ACHN (cell line): Measurements from ENCODE around the gene RIC1.
"Not testable (repeated sequence)": the region's sequence is repeated elsewhere in the genome, so short reads cannot be mapped to it uniquely, and the experiment has no call there.

Experiments
- DNase-seq: peaks from one replicate; pipeline ENCODE4 v3.0.0-alpha.2; 2015
- in situ Hi-C: cut with HindIII; loops from 2 replicates; pipeline ENCODE4 v1.10.0; 2017; ENCODE audit warnings: low sequenced_read_pairs, low pct_ligation_motif_present, low pct_unique_long_range_greater_than_20kb

RIC1 gene, protein sequence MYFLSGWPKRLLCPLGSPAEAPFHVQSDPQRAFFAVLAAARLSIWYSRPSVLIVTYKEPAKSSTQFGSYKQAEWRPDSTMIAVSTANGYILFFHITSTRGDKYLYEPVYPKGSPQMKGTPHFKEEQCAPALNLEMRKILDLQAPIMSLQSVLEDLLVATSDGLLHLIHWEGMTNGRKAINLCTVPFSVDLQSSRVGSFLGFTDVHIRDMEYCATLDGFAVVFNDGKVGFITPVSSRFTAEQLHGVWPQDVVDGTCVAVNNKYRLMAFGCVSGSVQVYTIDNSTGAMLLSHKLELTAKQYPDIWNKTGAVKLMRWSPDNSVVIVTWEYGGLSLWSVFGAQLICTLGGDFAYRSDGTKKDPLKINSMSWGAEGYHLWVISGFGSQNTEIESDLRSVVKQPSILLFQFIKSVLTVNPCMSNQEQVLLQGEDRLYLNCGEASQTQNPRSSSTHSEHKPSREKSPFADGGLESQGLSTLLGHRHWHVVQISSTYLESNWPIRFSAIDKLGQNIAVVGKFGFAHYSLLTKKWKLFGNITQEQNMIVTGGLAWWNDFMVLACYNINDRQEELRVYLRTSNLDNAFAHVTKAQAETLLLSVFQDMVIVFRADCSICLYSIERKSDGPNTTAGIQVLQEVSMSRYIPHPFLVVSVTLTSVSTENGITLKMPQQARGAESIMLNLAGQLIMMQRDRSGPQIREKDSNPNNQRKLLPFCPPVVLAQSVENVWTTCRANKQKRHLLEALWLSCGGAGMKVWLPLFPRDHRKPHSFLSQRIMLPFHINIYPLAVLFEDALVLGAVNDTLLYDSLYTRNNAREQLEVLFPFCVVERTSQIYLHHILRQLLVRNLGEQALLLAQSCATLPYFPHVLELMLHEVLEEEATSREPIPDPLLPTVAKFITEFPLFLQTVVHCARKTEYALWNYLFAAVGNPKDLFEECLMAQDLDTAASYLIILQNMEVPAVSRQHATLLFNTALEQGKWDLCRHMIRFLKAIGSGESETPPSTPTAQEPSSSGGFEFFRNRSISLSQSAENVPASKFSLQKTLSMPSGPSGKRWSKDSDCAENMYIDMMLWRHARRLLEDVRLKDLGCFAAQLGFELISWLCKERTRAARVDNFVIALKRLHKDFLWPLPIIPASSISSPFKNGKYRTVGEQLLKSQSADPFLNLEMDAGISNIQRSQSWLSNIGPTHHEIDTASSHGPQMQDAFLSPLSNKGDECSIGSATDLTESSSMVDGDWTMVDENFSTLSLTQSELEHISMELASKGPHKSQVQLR (N-terminal part only)

DNA sequence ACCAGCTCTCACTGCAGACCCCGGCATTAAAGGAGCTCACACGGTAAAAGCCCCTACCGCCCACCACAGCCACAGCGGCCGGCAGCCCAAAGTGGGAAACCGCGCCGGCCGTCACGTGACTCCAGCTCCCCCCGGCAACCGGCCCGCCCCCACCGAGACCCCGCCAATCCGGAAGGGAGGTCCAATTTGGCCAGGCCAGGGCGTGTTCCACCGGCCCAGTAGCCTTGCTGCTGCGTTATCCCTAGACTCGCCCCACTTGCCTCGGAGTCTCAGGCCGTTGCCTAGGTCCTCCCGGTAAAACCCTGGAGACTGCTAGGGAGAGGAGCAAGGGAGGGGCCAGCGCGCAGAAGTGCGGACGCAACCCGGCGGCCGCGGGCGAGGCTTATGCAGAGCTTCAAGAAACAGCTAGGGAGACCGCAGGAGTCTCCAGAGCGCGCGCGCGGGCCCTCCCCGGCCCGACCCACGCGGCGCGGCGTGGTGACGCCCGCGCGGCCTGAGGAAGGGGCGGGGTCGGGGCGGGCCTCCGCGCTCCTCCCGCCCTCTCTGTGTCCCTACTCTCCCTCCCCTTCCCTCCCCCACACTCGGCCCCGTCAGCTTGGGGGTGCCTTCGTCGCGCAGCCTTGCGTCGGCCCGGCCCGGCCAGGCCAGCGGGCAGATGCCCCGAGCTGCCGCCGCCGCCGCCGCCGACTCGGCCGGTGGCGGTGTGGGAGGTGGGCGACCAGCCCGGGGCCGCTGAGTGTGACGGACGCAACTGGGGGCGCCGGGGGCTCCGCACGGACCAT, at the start of gene RIC1:
TSS of gene RIC1 (plus strand) at position 578 of the 782 bp plus-strand sequence. CDS start at position 781, 203 bp downstream.
- in situ Hi-C loops: no loop called here
- peak; percentile 86 for DNase-seq

DNA sequence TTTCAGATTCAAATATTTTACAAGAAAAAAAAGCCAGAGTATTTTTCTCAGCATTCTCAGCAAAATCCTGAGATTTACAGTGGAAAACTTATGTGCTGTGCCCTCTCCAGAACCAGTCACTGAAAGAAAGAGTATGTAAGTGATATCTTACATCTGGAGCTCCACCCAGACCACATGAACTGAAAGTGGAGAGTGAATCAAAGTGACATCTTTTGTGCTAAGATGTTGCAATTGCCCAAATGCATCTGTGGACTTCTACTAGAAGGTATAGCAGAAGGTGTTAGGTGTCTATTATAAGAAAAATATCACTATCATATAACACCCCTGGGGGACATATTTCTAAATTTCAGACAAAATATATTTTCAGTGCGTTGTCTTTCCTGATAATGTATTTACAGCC, 49.0 kb upstream of the RIC1 start:
- in situ Hi-C loops: no loop called here
- no peak for DNase-seq

DNA sequence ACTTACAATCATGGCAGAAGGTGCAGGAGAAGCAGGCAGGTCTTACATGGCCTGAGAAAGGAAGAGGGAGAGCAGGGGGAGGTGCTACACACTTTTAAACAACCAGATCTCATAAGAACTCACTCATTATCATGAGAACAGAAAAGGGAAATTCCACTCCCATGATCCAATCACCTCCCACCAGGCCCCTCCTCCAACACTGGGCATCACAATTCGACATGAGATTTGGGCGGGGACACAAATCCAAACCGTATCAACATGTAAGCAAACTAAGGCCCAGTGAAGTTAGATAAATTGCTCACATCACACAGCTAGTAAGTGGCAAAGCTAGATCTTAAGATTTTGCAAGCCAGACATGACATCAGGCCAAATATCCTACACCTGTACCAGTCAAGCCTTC, 48.3 kb upstream of the RIC1 start:
- no peak for DNase-seq
- in situ Hi-C loops: no loop called here

DNA sequence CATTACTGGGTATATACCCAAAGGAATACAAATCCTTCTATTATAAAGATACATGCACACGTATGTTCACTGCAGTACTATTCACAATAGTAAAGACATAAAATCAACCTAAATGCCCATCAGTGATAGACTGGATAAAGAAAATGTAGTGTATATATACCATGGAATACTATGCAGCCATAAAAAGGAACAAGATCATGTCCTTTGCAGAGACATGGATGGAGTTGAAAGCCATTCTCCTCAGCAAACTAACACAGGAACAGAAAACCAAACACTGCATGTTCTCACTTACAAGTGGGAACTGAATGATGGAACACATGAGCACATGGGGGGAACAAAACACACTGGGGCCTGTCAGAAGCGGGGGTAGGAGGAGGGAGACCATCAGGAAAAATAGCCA, 47.2 kb upstream of the RIC1 start:
- in situ Hi-C loops, DNase-seq: not testable (repeated sequence)

DNA sequence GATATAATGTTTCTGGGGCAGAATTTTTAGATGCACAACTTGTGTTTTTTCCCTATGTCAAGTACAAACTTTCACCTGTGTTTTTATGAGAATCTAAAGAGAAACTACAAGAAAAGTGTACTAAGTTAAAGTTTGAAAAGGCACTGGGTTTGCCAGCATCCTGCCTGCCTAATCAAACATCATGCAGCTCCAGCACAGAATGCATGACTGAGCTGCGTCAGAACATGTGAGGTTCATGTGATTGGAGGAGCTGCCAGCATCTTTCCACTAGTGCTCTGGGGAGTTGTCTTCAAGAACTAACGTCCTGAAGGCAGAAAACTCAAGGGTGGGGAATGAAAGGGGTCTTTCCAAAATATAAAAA, 46.1 kb upstream of the RIC1 start:
- DNase-seq: peak; percentile 68
- in situ Hi-C loops: no loop called here

DNA sequence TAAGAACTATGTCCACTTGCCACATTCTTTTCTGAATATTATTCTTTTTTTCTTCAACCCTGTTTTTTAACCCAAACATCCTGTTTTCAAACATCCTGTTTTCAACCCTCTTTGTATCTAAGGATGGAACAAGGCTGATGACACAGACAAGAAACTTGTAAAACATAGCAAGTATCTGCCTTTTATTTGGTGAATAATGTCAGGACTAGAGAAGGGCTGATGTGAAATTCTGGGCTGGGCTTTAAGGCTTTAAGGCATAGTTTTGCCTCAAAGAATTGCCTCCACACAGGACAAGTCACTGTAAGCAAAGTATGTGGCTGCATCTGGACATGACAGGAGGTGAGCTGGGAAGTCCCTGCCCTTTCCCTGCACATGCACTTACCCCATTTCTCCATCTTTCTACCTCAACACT, 42.5 kb upstream of the RIC1 start:
- DNase-seq: no peak
- in situ Hi-C loops: no loop called here

DNA sequence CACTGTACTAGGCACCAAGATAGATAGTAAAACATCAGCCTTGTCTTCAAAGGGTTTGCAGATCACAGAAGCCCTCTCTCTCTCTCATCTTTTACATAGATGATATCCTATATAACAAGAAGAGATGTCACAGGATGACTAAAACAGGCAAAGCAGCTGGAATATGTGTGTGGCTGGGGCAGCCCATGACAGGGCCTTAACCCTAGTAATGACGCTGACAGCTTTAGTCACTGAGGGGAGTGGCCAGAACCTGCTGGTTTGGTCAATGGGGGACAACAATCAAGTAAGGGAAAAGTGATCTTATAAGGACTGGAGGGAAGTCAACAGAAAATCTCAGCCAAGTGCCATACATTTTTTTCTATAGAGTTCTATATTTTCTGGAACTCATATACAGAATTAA, 41.9 kb upstream of the RIC1 start:
- DNase-seq: no peak
- in situ Hi-C loops: no loop called here

DNA sequence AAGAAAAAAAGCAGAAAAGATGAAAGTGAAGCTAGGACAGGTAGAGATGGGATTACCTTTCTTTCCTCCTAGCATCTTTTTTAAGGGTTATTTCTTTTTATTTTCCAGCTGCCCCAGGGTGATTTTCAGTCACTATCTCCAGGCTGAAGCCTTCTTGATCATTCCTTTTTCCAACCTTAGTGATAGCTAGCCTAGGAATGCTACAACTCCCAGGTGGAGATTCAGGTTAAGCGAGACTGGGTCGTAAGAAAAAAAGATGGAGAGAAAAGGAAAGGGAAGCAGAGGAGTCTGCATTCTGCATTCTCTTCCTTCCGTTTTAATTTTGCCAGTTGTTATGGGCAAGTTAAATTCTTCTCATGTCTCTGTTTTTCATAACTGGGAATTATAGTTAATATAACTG, 36.7 kb upstream of the RIC1 start:
- in situ Hi-C loops: no loop called here
- no peak for DNase-seq

DNA sequence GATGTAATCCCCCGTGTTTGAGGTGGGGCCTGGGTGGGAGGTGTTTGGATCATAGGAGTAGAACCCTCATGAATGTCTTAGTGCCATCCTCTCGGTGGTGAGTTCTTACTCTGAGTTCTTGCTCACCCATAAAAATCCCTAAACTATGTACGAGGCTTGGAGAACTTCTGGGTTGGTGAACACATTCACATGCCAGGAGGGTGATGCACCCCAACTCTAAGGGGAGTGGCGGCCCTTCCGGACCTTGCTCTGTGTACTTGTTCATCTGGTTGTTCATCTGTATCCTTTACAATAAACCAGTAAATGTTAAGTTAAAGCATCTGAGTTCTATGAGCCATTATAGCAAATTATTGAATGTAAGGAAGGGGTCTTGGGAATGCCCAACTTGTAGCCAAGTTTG, 36.0 kb upstream of the RIC1 start:
- in situ Hi-C loops: no loop called here

DNA sequence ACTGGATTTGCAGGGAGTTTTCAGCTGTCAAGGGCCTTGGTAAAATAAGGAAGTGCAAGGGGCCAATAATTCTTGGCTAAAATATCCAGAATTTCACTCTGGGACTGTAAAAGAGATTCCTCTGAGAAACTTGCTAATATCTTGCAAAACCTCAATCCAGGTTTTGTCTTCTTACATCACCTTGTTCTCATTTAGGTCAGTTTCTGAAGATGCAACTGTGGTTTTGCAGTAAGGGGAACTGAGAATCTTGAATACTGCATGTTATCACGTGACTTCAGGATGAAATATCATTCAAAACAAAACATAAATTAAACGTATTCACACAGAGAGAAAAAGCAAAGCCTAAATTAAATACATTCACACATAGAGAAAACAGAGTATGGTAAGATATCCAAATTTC, 35.0 kb upstream of the RIC1 start:
- in situ Hi-C loops: no loop called here
- no peak for DNase-seq

More for the DNA sequence above, 36.0 kb upstream of the RIC1 start:
- no peak for DNase-seq

DNA sequence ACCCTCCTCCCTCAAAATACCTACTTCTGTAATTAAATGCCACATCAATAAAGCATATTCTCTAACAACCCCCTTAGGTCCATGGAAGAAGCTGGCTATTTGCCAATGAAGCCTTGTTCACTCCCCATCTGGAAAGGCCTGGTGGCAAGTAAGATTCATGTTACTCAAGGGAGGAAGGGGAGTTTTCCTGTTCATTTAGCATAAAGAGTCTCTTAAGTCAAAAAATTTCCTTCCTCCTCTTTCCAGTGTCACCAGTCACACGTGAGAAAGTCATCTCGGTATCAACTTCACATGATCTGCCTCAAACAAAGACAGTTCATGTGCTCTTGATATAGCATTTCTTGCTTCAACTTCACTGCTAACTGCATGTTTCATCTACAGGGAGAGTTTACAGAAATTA, 32.7 kb upstream of the RIC1 start:
- DNase-seq: no peak
- in situ Hi-C loops: no loop called here

DNA sequence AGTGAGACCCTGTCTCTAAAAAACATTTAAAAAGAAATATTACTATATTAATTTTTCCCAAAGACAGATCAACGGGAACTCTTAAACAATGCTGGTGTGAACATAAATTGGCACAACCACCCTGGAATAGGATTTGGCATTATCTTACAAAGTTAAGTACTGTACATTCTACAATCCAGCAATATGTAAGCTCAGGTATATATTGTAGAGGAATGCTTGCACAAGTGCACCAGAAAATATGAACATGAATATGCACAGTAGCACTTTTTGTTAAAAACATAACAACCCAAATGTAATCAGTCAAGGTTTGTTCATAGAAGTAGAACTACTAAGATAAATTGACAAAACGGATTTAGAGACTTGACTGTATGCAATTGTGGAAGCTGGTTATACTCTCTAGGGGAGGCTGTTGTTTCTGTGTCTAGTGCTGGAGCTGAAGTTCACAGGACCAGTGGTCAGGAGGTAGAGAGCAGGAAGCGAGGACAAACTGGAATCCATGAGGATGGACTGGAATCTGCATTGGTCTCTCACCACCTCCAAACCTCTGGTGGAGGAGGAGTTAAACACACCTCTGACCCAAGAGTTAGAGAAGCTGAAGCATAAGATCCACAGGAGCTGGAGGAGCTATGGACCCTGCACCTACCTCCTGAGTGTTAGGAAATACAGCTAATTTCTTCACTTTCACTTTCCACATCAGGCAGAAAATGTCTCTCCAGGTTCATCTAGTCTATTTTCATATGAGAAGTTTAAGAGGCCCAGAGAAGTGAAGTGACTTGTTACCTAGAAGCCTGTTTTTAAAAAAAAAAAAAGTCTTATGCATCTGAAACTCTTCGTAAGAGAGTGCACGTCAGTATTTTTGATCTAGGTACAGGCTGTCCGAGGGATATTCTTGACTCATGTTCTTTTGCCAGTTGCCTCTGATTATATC, 20.3 kb upstream of the RIC1 start:
- in situ Hi-C loops: no loop called here

DNA sequence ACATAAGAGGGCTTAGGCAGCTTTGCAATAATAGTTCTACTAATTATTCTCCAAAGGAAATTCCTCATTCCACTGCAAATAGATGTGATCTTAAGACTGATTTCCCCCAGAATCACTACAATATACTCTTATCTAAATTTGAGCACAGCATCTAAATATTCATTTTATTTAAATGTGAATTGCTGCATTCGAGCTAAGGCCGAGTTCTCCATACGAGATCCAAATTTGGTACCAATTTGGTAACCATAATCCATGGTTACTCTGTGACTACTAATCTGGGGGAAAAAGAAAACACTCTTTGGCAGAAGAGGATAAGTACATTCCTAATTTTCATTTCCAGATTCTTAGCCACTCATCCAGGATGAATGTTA, 19.7 kb upstream of the RIC1 start:
- in situ Hi-C loops: no loop called here

More for the DNA sequence above, 20.3 kb upstream of the RIC1 start:
- DNase-seq: peak; percentile 48

DNA sequence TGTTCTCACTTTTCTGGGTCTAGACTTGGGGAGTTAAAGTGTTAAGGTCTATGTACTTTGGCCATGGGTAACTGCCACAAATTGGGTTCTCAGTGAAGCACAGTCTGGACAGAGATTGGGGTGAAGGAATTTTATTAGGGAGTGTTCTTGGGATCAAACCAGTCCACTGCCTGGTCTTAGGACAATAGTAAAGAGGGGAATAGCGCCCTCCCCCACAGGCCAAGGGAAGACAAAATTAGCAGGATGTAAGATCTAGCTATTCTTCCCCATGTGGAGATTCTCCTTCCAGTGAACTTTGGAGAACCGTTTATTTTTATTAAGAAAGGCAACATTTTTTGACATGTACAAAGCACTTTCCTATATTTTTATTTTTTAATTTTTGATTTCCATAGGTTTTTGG, 18.4 kb upstream of the RIC1 start:
- in situ Hi-C loops: no loop called here
- DNase-seq: no peak

More for the DNA sequence above, 19.7 kb upstream of the RIC1 start:
- DNase-seq: no peak

DNA sequence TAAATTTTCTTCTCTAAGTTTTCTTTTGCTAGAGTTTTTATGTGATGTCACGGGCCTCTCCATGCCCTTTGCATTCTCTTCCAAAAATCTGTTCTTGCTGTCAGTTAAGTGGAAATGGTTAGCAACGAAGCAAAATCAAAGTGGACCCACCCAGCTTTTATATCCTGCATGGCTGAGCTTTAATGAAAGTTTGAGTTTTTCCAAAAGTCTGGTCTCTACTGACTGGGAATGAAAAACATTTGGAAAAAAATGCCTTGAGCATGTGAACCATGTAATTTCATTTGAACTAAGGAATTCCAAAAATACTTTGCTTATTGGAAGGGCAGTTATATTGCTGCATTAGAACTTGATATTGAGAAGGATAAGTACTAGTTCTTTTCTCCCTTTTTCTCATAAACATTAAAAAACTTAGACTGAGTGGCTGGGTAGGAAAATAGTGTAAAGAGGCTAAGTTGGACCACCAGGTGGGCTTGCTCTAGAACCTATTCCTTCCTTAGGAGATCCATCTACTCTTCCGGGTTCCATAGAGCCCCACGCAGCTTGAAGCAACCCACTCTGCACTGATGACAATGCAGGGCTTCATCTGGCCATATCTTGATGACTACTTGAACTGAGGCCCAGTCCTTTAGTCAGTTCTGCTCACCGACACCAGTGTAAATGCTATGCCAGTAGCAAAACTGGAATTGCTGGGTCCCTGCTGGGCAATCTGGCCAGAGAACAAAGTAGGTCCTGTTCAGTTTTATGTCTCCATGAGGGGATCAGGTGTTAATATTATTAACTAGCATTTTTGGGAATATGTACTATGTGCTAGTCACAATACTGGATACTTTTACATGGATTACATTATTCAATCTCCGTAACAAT, 17.4 kb upstream of the RIC1 start:
- in situ Hi-C loops: no loop called here
- no peak for DNase-seq

DNA sequence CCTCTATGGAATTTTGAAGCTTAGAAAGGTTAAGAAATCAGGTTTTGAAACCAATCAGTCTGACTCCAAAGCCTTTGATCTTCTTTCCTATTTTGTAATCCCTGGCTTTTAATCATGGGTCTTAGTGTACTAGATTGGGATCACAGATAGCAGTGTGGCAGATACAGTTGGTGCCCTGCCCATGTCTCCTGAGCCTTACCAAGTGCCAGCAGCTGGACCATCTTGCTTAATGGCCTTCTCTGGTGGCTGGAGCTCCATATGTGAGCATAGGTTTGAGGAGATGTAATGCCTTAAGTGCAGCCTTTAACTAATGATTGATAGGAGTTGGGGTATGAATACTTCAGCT, 16.7 kb upstream of the RIC1 start:
- no peak for DNase-seq
- in situ Hi-C loops: no loop called here

DNA sequence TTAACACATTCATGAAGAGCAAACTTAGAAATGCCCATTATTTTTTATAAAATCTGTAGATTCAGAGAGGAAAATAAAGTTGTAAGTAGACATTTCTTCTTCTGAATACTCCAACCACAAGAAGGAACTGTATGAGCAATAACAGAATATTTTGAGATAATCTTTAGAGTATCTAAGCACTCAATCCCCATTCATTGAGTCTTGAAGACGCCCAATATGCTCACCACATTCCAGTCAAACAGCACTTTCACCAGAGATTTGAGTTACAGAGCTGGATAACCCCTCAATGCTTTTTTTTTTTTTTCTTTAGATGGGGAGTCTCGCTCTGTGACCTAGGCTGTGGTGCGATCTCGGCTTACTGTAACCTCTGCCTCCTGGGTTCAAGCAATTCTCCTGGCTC, 14.7 kb upstream of the RIC1 start:
- in situ Hi-C loops: no loop called here
- DNase-seq: no peak
